Measurements from ENCODE around the gene SUV39H2.

Gene SUV39H2

GRCh38 chr10:14878266-14879123 is at the start of gene SUV39H2:
Gene SUV39H2, plus strand, starts transcription at chr10:14878866. Its CDS starts 23 bp downstream, at chr10:14878889.
- DNase-seq (ENCODE audit: low read depth), result peak; percentile 94
- TF ChIP-seq CTCF (conservative IDR thresholded peaks at IDR 0.05; ENCODE audit: low read length), result no peak; the same call in 1 of the 2 replicates

GRCh38 chr10:14833106-14833505 is 45.6 kb upstream of the SUV39H2 start:
- TF ChIP-seq CTCF (conservative IDR thresholded peaks at IDR 0.05; ENCODE audit: low read length), result no peak
- H3K4me3 ChIP-seq (ENCODE audit: low read length), result no peak overlapping the region
- DNase-seq (ENCODE audit: low read depth), result no peak

More at GRCh38 chr10:14878266-14879123, at the start of gene SUV39H2:
- H3K4me3 ChIP-seq (ENCODE audit: low read length), result peak within 1 kb of the TSS; percentile 90

GRCh38 chr10:14836208-14836607 is 42.5 kb upstream of the SUV39H2 start:
- H3K4me3 ChIP-seq (ENCODE audit: low read length), result no peak overlapping the region
- no peak for DNase-seq (ENCODE audit: low read depth)
- no peak for TF ChIP-seq CTCF (conservative IDR thresholded peaks at IDR 0.05; ENCODE audit: low read length)

- peak overlapping the region; percentile 81 for H3K4me3 ChIP-seq (ENCODE audit: low read length)
- no peak for TF ChIP-seq CTCF (conservative IDR thresholded peaks at IDR 0.05; ENCODE audit: low read length)
- DNase-seq (ENCODE audit: low read depth), result no peak
Measured at GRCh38 chr10:14837003-14837756, 41.5 kb upstream of the SUV39H2 start.

- TF ChIP-seq CTCF (conservative IDR thresholded peaks at IDR 0.05; ENCODE audit: low read length), result no peak
- peak within 1 kb of the TSS; percentile 96 for H3K4me3 ChIP-seq (ENCODE audit: low read length)
- DNase-seq (ENCODE audit: low read depth), result peak; percentile 99
Measured at GRCh38 chr10:14837757-14838581, 40.7 kb upstream of the SUV39H2 start, which contains the start of the genes CDNF, HSPA14 and MSANTD7. Gene CDNF, minus strand, starts transcription at chr10:14838037. Its CDS starts 91 bp downstream, at chr10:14837946. Gene HSPA14, plus strand, starts transcription at chr10:14838306. Its CDS starts 97 bp downstream, at chr10:14838403. Gene MSANTD7, plus strand, starts transcription at chr10:14838306. Its CDS starts 3,979 bp downstream, at chr10:14842285.

- TF ChIP-seq CTCF (conservative IDR thresholded peaks at IDR 0.05; ENCODE audit: low read length), result no peak
- peak; percentile 12 for DNase-seq (ENCODE audit: low read depth)
- peak overlapping the region; percentile 96 for H3K4me3 ChIP-seq (ENCODE audit: low read length)
Measured at GRCh38 chr10:14838582-14839304, 39.9 kb upstream of the SUV39H2 start.

All from AG10803 (cell line).